Lower leg skin (tissue), 3 donors: Measurements from ENCODE around the gene ADGRL3.
"Not testable (repeated sequence)": the region's sequence is repeated elsewhere in the genome, so short reads cannot be mapped to it uniquely, and the experiment has no call there.

Experiments
- CTCF ChIP-seq, 3 donors: fragments of 450-650 bp; IDR thresholded peaks; one replicate each; pipeline ENCODE4 v1.5.1; 2016; ENCODE audit warnings: antibody characterized with exemption in 3 of 3, mild to moderate bottlenecking in 3 of 3, moderate library complexity in 2 of 3
- POLR2A ChIP-seq, 2 donors: fragments of 450-650 bp; IDR thresholded peaks; one replicate each; pipeline ENCODE4 v1.6.1; 2016 to 2017; ENCODE audit warnings: antibody characterized with exemption in 2 of 2, mild to moderate bottlenecking in 1 of 2, moderate library complexity in 1 of 2

- not testable (repeated sequence) for TF ChIP-seq POLR2A, CTCF (IDR thresholded peaks at IDR 0.05)
Measured at GRCh38 chr4:61387372-61387771, 187.2 kb downstream of the ADGRL3 start.
